Measurements from ENCODE around the gene KLK6. TPM values are rescaled to one million over a fixed set of nuclear protein-coding genes. Genes with fewer than 3 reads are reported as not detected.
A peak's percentile ranks its signal among the peaks of the same experiment; 100 is the strongest.
"Not testable (repeated sequence)": the region's sequence is repeated elsewhere in the genome, so short reads cannot be mapped to it uniquely, and the experiment has no call there.

Gene KLK6
- total and polyA plus RNA-seq, 3 experiments from 2014 or later: not detected

GRCh38 chr19:50972795-50973376 lies 3.5 kb upstream of the KLK6 start:
- no peak overlapping the region for H3K4me3 ChIP-seq (ENCODE audit: low read length)
- H3K27me3 ChIP-seq (ENCODE audit: insufficient read depth, low read length, poor library complexity, severe bottlenecking): no peaks in the 10 kb centered on the region
- no peaks in the 10 kb centered on the region for H3K9me3 ChIP-seq (ENCODE audit: low read length)
- POLR2A ChIA-PET: no interaction called here
- Mint-ChIP-seq H3K4me1 (no peaks in the 10 kb centered on the region), H3K36me3 (no peaks in the 10 kb centered on the region), H3K27ac (peak overlapping the region in 1 of 8 donors; percentile 32), H3K4me3 (no peak overlapping the region), H3K9me3 (peaks cover 0 to 7% (median 0%) of the 10 kb centered on the region in 5 donors), H3K27me3 (peaks cover 29 to 59% of the 10 kb centered on the region in 2 donors)
- CTCF ChIA-PET: no interaction called here
- H3K27ac ChIP-seq (ENCODE audit: low read depth, low read length): no peak overlapping the region
- H3K36me3 ChIP-seq (ENCODE audit: insufficient read depth, low read length): no peaks in the 10 kb centered on the region
- DNase-seq: no peak
- no peaks in the 10 kb centered on the region for H3K4me1 ChIP-seq (ENCODE audit: insufficient read depth, low read length)

GRCh38 chr19:50969810-50970209 lies 419 bp upstream of the KLK6 start:
- H3K9me3 Mint-ChIP-seq; H3K36me3 Mint-ChIP-seq; H3K4me1 ChIP-seq (ENCODE audit: insufficient read depth, low read length); H3K27ac ChIP-seq (ENCODE audit: low read depth, low read length); H3K9me3 ChIP-seq (ENCODE audit: low read length); POLR2A ChIA-PET; H3K27me3 ChIP-seq (ENCODE audit: insufficient read depth, low read length, poor library complexity, severe bottlenecking); DNase-seq; H3K4me3 Mint-ChIP-seq; H3K36me3 ChIP-seq (ENCODE audit: insufficient read depth, low read length); H3K27ac Mint-ChIP-seq; CTCF ChIA-PET; H3K4me3 ChIP-seq (ENCODE audit: low read length); H3K4me1 Mint-ChIP-seq: not testable (repeated sequence)
- peaks cover 25 to 52% of the 10 kb centered on the region in 2 donors for H3K27me3 Mint-ChIP-seq

DNA sequence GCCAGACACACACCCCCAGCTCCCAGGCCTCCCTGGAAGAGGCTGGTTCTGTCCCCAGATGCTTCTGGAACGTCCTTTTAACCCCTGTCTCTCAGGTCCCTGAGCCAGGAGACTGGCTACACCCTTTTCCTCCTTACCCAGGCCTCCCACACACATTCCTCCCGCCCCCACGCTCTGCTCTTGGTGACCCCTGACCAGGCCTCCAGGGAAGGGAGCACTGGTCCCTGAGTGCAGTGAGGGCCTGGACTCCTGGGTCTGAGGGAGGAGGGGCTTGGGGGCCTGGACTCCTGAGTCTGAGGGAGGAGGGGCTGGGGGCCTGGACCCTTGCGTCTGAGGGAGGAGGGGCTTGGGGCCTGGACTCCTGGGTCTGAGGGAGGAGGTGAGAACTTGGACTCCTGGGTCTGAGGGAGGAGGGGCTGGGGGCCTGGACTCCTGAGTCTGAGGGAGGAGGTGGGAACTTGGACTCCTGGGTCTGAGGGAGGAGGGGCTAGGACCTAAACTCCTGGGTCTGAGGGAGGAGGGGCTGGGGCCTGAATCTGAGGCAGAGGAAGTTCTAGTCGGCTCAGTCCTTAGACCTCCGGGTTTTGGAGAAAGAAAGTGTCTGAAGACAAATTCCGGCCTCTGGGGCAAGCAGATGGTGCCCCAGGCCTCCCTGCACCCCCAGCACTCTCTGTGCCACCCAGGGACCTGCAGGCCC lies 527 bp downstream of the KLK6 start:
- POLR2A ChIA-PET: no interaction called here
- no peak for DNase-seq
- H3K27me3 ChIP-seq (ENCODE audit: insufficient read depth, low read length, poor library complexity, severe bottlenecking): no peaks in the 10 kb centered on the region

DNA sequence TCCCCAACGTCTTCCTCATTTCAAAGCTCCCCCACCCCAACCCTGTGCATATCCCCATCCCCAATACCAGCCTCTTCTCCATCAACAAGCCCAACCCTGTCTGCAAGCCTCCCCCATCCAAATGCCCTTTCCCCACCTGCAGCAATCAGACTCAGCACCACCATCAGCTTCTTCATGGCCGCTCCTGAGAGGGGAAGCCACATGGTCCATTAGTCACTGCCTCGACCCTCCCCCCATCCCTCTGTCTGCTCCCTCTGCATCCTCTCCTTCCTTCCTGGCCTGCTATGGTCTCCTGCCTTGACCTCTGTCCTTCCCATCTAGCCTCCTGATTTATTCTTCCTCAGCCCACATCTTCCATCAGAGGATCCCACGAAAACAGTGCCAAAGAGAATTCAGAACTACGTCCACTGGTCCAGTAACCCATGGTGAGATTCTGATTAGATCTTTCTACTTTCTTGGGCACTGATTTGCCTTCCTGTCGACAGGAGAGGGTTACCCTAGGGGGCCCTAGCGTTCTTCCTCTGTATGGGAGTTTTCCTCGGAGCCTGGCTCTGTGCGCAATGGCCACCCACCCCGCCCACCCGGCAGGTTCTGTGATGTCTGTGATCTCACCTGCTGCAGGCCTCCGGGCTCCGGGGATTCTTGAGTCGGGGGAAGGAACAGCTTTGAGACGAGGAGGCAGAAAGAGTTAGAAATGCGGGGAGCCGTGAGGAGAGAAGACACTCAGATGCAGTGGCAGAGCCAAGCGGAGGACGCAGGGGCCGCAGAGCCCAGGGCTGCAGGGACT lies 1.3 kb downstream of the KLK6 start:
- DNase-seq: no peak
- H3K27ac ChIP-seq (ENCODE audit: low read depth, low read length): no peak overlapping the region
- no peak overlapping the region for H3K4me3 ChIP-seq (ENCODE audit: low read length)
- H3K27me3 ChIP-seq (ENCODE audit: insufficient read depth, low read length, poor library complexity, severe bottlenecking): no peaks in the 10 kb centered on the region
- Mint-ChIP-seq H3K27me3 (peaks cover 27 to 53% of the 10 kb centered on the region in 2 donors), H3K9me3 (peaks cover 0 to 8% (median 6%) of the 10 kb centered on the region in 5 donors), H3K36me3 (no peaks in the 10 kb centered on the region), H3K4me1 (no peaks in the 10 kb centered on the region), H3K27ac (peak overlapping the region in 1 of 8 donors; percentile 43), H3K4me3 (no peak overlapping the region)
- ChIA-PET POLR2A (no interaction called here), CTCF (no interaction called here)
- H3K4me1 ChIP-seq (ENCODE audit: insufficient read depth, low read length): no peaks in the 10 kb centered on the region
- H3K9me3 ChIP-seq (ENCODE audit: low read length): no peaks in the 10 kb centered on the region
- H3K36me3 ChIP-seq (ENCODE audit: insufficient read depth, low read length): no peaks in the 10 kb centered on the region

More for the DNA sequence above, 527 bp downstream of the KLK6 start:
- no peaks in the 10 kb centered on the region for H3K9me3 ChIP-seq (ENCODE audit: low read length)
- no peak overlapping the region for H3K4me3 Mint-ChIP-seq
- CTCF ChIA-PET: no interaction called here
- no peaks in the 10 kb centered on the region for H3K36me3 ChIP-seq (ENCODE audit: insufficient read depth, low read length)
- peaks cover 0 to 6% (median 2%) of the 10 kb centered on the region in 5 donors for H3K9me3 Mint-ChIP-seq
- H3K27ac ChIP-seq (ENCODE audit: low read depth, low read length): no peak overlapping the region
- H3K4me1 Mint-ChIP-seq: no peaks in the 10 kb centered on the region
- no peak overlapping the region for H3K27ac Mint-ChIP-seq
- no peak overlapping the region for H3K4me3 ChIP-seq (ENCODE audit: low read length)
- no peaks in the 10 kb centered on the region for H3K4me1 ChIP-seq (ENCODE audit: insufficient read depth, low read length)
- H3K36me3 Mint-ChIP-seq: no peaks in the 10 kb centered on the region
- peaks cover 25 to 54% of the 10 kb centered on the region in 2 donors for H3K27me3 Mint-ChIP-seq

DNA sequence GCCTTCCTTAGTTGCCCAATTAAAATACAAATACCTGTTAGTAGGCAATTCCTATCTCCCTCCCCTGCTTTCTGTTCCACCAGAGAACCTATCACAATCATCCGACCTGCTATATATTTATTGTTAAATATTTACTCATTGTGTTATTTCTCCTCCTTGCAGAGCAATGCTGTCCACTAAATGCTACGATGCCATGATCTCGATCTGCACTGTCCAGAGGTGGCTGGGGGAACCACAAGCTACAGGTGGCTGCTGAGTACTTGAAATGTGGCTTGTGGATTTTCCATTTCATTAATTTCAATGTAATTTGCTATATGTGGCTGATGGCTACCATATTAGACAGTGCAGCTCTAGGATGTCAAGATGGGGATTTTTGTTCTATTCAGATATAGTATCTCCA lies 5.1 kb downstream of the KLK6 start:
- Mint-ChIP-seq H3K4me3 (no peak overlapping the region), H3K9me3 (peaks cover 6 to 18% (median 8%) of the 10 kb centered on the region in 5 donors), H3K27me3 (peaks cover 18 to 32% of the 10 kb centered on the region in 2 donors), H3K4me1 (no peaks in the 10 kb centered on the region), H3K36me3 (peaks cover 0 to 4% (median 0%) of the 10 kb centered on the region in 3 donors), H3K27ac (no peak overlapping the region)
- Histone ChIP-seq H3K36me3 (ENCODE audit: insufficient read depth, low read length) (no peaks in the 10 kb centered on the region), H3K27me3 (ENCODE audit: insufficient read depth, low read length, poor library complexity, severe bottlenecking) (no peaks in the 10 kb centered on the region), H3K4me1 (ENCODE audit: insufficient read depth, low read length) (no peaks in the 10 kb centered on the region), H3K9me3 (ENCODE audit: low read length) (no peaks in the 10 kb centered on the region), H3K27ac (ENCODE audit: low read depth, low read length) (no peak overlapping the region), H3K4me3 (ENCODE audit: low read length) (no peak overlapping the region)
- ChIA-PET POLR2A (no interaction called here), CTCF (no interaction called here)
- no peak for DNase-seq

- CTCF ChIA-PET: no interaction called here
- DNase-seq: no peak
- POLR2A ChIA-PET: no interaction called here
Measured at GRCh38 chr19:50963381-50963780, 6.0 kb downstream of the KLK6 start.

GRCh38 chr19:50962245-50962644 lies 7.1 kb downstream of the KLK6 start:
- Histone ChIP-seq H3K4me1 (ENCODE audit: insufficient read depth, low read length) (no peaks in the 10 kb centered on the region), H3K4me3 (ENCODE audit: low read length) (no peak overlapping the region), H3K27me3 (ENCODE audit: insufficient read depth, low read length, poor library complexity, severe bottlenecking) (no peaks in the 10 kb centered on the region), H3K36me3 (ENCODE audit: insufficient read depth, low read length) (no peaks in the 10 kb centered on the region), H3K27ac (ENCODE audit: low read depth, low read length) (no peak overlapping the region), H3K9me3 (ENCODE audit: low read length) (no peaks in the 10 kb centered on the region)
- POLR2A ChIA-PET: no interaction called here
- Mint-ChIP-seq H3K36me3 (peaks cover 0 to 4% (median 0%) of the 10 kb centered on the region in 3 donors), H3K27me3 (peaks cover 17 to 40% of the 10 kb centered on the region in 2 donors), H3K4me3 (no peak overlapping the region), H3K27ac (no peak overlapping the region), H3K4me1 (no peaks in the 10 kb centered on the region), H3K9me3 (peaks cover 6 to 18% (median 8%) of the 10 kb centered on the region in 5 donors)
- DNase-seq: no peak
- CTCF ChIA-PET: no interaction called here

More at GRCh38 chr19:50963381-50963780, 6.0 kb downstream of the KLK6 start:
- Histone ChIP-seq H3K9me3 (ENCODE audit: low read length) (no peaks in the 10 kb centered on the region), H3K27ac (ENCODE audit: low read depth, low read length) (no peak overlapping the region), H3K36me3 (ENCODE audit: insufficient read depth, low read length) (no peaks in the 10 kb centered on the region), H3K4me3 (ENCODE audit: low read length) (no peak overlapping the region), H3K27me3 (ENCODE audit: insufficient read depth, low read length, poor library complexity, severe bottlenecking) (no peaks in the 10 kb centered on the region), H3K4me1 (ENCODE audit: insufficient read depth, low read length) (no peaks in the 10 kb centered on the region)
- Mint-ChIP-seq H3K27me3 (peaks cover 18 to 37% of the 10 kb centered on the region in 2 donors), H3K27ac (peak overlapping the region in 1 of 8 donors; percentile 51), H3K4me3 (no peak overlapping the region), H3K9me3 (peaks cover 6 to 18% (median 8%) of the 10 kb centered on the region in 5 donors), H3K36me3 (peaks cover 0 to 4% (median 0%) of the 10 kb centered on the region in 3 donors), H3K4me1 (no peaks in the 10 kb centered on the region)

Data from CD8-positive, alpha-beta memory T cell (primary cell).